GM18498 (cell line): ENCODE results near the gene SEC63.
"Not testable (repeated sequence)": the region's sequence is repeated elsewhere in the genome, so short reads cannot be mapped to it uniquely, and the experiment has no call there.

ENCODE experiments used
- ATAC-seq: cut with Tn5 transposase; IDR thresholded peaks from one replicate; pipeline ENCODE4 v1.9.1; 2021; ENCODE audit warnings: mild to moderate bottlenecking, moderate library complexity; ENCODE audit not compliant: unreplicated experiment

The SEC63 gene

DNA sequence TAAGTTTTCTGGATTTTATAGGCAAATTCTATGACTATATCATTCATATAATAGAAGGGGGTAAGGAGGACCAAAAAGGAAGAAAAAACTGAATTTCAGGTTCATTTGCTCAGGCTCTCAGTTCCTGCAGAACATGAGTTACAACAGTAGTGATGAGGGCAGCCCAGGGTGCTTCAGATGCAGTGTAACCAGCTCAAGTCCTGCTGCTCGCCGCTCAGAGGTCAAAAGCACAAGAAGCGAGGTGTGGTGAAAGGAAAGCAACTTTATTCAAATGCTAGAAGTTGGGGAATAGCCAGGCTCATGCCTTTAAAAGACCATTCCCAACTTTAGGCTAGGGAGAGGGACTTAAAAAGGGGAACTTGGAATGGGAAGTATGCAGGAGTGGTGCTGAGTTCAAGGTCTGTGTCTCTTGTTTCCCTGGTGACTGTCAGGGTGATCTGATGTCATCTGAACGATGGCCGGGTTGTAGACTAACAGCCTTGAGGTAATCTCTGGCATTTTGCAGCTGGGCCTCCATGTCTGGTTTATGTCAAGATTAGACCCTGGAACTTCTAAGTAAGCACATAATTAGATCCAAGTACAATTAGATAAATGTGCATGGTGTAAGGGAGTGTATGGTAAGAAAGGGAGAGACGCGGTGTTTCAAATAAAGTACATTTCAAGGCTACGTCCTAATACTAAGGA lies 14.5 kb upstream of the SEC63 start:
- no peak for ATAC-seq

DNA sequence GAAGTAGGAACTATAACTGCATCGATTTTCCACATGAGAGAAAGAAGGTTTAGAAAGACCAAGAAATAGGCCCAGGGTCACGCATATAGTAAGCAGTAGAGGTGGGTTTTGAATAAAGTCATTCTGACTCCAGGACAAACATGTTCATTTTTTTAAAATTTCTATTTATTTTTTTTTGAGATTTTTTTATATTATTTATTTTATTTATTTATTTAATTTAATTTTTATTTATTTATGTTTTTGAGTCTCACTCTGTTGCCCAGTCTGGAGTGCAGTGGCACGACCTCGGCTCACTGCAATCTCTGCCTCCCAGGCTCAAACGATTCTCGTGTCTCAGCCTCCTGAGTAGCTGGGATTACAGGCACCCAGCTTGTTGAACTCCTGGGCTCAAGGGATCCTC lies 13.2 kb upstream of the SEC63 start:
- no peak for ATAC-seq

DNA sequence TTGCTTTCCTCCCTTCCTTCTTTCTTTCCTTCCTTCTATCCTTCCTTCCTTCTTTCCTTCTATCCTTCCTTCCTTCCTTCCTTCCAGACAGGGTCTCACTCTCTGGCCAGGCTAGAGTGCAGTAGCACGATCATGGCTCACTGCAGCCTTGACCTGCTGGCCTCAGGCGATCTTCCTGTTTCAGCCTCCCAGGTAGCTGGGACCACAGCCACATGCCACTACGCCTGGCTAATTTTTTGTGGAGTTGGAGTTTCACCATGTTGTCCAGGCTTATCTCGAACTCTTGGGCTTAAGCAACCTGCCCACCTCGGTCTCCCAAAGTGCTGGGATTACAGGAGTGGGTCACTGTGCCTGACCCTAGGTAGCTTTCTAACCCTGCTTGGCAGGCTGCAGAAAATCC lies 12.2 kb upstream of the SEC63 start:
- no peak for ATAC-seq

DNA sequence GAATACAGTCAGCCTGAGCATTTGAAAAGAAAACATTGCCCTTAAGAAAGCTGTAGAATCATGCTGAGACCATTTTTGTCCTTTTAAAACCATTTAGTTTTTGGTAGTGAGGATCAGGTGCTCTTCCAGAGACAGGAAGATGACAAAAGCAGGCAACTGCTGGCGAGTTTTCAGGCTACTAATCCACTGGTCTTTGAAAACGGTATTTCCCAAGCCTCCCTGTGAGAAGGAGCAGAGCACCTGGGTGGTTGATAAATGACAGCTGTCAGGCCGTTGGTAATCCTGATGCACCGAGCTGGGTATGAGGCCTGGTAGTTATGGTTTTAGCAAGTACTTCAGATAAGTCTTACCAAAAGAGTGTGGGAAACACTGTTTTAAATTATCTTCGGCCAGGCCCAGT lies 10.1 kb upstream of the SEC63 start:
- no peak for ATAC-seq

DNA sequence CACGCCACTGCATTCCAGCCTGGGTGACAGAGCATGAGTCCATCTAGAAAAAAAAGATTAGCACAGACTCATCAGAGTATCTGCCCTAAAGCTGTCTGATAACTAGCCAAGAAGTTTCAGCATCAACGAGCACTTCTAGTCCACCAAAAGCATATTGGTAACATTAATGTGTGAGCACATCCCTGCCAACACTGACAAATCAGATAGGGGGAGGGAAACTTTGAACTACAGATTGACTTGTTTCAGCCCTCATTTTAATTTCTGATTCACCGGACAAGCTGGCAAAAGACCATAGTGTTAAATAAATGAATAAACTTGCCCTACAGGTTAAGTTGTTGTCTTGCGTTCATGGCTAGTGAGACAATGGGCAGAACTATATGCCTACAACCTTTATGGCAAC lies 7.7 kb upstream of the SEC63 start:
- no peak for ATAC-seq

DNA sequence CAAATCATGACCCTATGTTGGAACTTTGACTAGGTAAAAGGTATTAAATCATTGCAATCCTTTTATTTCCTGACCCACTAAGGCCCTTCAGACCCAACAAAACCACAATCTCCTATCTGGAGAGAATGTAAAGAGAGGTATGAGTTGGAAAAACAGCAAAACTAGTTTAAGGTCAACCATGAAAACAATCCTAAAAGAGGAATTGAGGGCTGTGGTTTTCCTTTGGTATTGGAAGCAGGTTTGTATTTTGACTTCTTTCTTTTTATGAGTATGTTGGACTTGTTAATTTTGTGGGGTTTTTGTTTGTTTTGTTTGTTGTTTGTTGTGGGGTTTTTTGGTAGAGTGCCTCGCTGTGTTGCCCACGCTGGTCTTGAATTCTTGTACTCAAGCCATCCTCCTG lies 4.7 kb upstream of the SEC63 start:
- no peak for ATAC-seq

DNA sequence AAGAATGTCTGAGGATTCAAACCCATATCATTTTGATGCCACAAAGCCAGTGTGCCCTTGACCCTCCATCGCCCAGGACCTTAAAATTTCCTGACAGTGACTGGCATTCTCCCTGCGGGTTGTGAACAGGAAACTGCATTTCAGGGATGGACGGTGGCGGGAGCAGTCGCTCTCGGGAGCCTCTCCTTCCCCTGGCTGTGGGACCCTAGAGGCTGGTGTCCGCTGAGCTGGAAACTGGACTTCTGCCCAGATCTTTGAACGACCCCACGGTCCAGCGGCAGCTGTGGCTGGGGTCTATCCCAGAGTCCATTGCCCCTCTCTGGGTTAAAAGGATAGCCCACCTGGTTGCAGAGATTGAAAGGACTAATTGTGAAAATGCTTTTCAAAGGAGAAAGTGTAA lies 1.4 kb upstream of the SEC63 start:
- ATAC-seq: no peak

DNA sequence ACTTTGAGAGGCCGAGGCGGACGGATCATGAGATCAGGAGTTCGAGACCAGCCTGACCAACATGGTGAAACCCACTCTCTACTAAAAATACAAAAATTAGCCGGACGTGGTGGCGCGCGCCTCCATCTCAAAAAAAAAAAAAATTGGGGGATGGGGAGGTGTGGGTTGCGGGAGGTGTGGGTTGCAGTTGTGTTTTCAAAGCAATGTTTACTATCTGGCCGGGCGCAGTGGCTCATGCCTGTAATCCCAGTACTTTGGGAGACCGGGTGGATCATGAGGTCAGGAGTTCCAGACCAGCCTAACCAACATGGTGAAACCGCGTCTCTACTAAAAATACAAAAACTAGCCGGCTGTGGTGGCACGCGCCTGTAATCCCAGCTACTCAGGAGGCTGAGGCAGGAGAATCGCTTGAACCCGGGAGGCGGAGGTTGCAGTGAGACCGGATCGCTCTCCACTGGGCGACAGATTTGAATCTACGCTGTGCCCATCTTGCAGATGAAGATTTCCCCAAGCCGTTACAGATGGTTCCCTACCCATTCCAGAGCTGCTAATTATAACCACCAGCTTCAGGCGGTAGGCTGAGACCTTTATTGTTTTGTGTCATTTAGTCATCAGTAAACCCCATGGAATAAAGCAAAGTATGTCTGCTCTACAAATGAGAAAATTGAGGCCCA lies 818 bp upstream of the SEC63 start:
- not testable (repeated sequence) for ATAC-seq

DNA sequence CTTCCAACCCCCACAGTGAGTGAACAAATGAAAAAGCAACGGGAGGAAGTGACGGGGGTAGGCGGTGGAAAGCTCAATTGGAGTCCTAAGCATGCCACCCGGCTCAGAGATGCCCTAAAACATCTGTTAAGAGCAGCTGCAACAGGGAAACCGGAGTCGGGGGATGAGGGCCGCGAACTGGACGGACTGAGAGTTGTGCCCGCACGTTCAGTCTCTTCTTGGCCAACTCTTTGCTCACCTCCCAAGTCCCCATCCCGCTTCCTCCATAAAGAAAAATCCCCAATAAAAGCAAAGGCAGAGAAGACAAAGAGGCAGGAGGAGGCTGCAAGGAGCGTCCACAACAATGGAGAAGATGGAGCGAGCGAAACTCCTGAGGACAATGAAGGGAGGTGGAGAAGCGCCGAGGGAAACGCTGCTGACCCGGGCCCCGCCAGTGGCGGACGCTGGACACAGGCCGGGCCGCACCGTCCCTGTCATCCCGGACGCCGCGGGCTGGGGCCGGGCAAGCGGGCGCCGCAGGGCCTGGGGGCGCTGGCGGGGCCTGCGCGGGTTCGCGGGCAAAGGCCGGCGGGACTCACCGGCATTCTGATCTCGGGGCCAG lies 600 bp downstream of the SEC63 start:
- peak; percentile 37 for ATAC-seq

DNA sequence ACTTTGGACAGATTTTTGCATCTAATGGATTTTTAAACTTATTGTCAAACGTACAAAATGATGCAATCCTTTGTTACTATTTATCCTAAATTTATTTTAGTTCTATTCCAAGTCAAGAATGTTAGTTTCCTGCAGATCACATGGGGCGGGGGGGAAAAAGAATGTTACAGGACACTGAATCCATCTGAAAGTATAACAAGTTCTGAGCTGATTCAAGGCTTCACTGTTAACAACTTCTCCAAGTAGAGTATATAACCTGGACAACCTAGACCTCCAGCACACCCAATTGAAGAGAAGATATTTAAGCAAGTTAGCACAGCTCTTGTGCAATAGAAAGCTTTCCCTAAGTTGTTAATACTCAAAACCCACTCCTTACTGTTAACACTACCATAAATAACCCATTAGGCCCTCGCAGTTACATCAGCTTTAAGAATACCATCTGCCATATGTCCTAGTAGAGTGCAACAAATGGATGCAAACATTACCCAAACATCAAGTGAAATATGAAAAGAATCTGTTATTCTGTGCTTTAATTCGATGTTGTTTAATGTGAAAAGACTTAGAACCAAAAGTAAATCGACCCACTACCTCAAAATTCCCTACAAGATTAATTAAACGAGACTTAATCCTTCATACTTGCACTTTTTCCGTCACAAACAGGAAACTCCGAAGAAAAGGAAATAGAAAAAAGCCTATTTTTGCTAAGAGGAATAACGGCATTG lies 1.3 kb downstream of the SEC63 start:
- no peak for ATAC-seq

DNA sequence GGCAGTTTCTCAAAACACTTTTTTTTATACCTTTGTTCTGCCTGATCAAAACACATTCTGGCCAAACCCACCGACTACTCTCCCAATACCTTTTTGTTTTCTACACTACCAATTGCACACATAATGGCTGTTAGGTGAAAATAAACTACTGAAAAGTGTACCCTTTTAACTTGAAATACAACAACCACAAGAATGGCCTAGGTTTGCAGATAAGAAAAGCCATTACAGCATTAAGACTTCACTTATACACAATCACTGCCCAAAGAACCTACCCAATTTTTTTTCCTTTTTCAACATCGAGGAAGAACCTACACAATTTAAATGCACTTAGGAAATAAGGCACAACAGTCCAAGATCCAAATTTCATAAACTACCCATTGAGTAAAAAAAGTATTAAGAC lies 1.8 kb downstream of the SEC63 start:
- no peak for ATAC-seq

DNA sequence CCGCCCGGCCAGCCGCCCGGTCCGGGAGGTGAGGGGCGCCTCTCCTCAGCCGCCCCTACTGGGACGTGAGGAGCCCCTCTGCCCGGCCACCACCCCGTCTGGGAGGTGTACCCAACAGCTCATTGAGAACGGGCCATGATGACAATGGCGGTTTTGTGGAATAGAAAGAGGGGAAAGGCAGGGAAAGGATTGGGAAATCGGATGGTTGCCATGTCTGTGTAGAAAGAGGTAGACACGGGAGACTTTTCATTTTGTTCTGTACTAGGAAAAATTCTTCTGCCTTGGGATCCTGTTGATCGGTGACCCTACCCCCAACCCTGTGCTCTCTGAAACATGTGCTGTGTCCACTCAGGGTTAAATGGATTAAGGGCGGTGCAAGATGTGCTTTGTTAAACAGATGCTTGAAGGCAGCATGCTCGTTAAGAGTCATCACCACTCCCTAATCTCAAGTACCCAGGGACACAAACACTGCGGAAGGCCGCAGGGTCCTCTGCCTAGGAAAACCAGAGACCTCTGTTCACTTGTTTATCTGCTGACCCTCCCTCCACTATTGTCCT lies 4.1 kb downstream of the SEC63 start:
- ATAC-seq: not testable (repeated sequence)

DNA sequence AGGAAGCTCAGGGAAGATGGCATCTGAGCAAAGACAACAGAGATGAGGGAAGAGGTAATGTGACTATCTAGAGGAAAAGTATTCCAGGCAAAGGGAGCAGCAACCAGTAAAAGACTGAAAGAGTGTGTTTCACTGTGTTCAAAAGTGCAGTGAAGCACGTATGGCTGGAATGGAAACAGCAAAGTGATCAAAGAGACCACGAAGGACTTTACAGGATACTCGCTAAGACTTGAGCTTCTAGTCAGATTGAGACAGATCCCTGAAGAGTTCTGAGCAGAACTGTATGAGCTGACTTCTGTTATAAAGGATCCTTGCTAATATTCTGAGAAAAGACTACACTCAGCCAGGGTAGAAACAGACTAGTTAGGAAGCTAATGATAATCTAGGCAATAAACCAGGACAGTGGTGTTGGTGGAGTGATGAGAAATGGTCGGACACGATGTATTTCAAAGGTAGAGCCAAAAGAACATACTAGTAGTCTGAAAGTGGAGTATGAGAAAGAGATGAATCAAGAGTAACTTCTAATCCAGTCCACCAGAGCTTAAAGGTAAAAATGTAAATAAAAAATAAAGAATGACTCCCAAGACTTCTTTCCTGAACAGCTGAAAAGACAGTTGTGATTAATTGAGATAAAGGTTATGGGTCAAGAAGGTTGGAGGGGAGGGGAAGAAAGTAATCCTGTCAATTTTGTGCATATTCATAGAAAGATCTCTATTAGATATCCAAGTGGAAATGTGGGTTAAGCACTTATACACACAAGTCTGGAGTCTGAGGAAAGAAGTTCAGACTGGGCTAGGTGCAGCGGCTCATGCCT lies 14.2 kb downstream of the SEC63 start:
- ATAC-seq: no peak

DNA sequence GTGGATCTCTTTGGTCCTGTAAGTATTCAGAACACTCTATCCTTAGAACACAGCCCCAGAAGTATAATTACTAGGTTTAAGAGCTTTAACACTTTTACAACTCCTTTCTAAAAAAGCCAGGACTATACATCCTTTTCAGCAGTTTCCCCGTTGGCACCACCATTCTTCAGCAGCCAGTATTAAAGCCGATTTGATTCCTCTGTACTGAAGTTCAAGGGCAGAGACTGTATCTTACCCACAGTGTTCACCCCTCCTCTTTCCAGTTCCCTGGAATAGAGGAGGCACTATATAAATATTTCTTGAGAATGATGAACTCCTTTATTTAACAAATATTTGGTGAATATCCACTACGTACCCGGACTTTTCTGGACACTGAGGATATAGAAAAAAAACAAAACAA lies 15.9 kb downstream of the SEC63 start:
- no peak for ATAC-seq

DNA sequence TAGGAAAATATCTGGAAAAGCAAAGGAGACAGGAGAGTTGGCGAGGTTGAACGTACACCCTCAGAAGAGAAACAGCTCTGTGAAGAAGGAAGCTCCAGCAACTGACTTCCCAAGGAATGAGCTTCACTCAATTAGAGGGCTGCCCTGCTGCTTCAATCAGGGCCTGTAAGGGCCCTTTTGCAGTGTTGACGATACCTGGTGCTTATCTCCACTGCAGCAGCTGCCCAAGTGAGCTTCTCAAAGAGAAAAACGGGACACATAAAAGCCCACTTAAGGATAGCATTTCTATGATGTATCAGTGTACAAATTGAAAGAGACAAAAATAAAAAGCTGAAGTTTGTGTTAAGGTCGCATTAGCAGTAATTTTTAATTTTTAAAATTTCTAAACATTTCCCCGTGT lies 16.4 kb downstream of the SEC63 start:
- ATAC-seq: no peak

DNA sequence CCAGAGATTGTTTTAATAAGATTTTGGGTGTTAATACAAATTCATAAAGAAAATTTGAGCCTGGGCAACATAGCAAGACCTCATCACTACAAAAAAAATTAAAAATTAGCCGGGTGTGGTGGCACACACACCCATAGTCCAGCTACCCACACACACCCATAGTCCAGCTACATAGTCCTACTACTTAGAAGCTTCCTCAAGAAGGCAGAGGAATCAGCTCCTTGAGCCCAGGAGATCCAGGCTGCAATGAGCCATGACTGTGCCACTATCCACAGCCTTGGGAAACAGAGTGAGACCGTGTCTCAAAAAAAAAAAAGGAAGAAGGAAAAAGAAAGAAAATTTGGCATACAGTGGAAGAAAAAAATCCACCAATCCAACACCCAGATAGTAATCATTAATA lies 16.8 kb downstream of the SEC63 start:
- ATAC-seq: no peak

DNA sequence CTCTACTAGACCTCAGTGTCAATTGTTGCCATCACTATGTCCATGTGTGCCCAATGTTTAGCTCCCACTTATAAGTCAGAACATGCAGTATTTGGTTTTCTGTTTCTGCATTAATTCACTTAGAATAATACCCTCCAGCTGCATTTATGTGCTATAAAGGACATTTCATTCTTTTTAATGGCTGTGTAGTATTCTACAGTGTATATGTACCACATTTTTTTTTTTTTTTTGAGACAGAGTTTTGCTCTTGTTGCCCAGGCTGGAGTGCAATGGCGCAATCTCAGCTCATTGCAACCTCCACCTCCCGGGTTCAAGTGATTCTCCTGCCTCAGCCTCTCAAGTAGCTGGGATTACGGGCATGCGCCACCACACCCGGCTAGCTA lies 21.1 kb downstream of the SEC63 start:
- not testable (repeated sequence) for ATAC-seq

DNA sequence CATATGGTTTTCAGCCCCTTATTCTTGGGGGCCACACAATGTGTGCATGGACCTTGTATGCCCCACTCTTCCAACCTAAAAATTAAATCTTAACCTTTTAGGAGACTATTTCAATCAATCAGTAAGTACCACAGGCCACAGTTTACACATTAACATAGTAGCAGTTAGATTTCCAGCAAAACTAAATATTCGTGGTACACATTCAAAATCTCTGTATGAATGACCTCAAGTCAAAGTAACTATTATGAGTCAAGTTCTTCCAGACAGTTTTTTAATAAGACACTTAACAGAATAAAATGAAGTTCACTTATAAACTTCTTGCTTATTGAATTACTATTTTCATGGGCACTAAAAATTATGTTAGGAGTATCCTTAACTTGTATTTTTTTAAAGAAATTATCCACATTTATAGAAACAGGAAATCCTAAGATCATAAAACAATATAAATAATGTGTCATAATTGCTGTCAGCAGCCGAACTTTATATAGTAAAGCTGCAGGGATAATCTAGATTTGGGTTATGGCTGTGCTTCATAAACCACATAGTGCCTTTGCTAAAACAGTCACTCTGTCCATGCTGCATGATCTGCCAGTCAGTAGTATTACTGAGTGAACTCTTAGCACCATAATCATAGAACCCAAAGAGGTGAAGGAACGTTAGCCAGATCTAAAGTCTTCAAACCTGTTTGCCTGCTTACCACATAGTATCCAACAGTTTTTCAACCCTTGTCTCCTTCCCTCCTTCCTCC lies 21.7 kb downstream of the SEC63 start:
- ATAC-seq: no peak

DNA sequence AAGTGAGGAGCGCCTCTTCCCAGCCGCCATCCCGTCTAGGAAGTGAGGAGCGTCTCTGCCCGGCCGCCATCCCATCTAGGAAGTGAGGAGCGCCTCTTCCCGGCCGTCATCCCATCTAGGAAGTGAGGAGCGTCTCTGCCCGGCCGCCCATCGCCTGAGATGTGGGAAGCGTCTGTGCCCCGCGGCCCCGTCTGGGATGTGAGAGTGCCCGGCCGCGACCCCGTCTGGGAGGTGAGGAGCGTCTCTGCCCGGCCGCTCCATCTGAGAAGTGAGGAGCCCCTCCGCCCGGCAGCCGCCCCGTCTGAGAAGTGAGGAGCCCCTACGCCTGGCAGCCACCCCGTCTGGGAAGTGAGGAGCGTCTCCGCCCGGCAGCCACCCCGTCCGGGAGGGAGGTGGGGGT lies 23.8 kb downstream of the SEC63 start:
- not testable (repeated sequence) for ATAC-seq

DNA sequence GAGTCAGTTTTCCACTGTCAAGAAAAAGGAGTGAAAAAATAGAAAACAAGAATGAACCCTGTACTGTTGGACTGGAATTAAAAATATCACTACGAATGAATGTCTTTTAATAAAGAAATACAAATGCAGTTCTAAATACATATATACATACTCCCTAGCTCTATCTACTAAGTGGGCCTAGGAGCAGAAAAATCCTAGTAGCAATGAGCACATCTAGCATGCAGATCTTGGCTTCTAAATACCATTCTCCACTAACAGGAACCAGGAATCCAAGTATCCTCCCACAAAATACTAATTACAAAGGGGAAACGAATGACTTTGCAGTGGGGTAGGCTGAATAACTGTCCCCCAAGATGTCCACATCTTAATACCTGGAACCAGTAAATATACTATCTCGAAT lies 25.4 kb downstream of the SEC63 start:
- ATAC-seq: no peak
